AG08396 (cell line): Measurements from ENCODE around the gene LRRC9.
"Not testable (repeated sequence)": the region's sequence is repeated elsewhere in the genome, so short reads cannot be mapped to it uniquely, and the experiment has no call there.

ENCODE experiments used
- DNase-seq: peaks from one replicate; pipeline ENCODE4 v3.0.0; 2012; ENCODE audit warnings: low spot score, mixed read lengths

LRRC9 gene

DNA sequence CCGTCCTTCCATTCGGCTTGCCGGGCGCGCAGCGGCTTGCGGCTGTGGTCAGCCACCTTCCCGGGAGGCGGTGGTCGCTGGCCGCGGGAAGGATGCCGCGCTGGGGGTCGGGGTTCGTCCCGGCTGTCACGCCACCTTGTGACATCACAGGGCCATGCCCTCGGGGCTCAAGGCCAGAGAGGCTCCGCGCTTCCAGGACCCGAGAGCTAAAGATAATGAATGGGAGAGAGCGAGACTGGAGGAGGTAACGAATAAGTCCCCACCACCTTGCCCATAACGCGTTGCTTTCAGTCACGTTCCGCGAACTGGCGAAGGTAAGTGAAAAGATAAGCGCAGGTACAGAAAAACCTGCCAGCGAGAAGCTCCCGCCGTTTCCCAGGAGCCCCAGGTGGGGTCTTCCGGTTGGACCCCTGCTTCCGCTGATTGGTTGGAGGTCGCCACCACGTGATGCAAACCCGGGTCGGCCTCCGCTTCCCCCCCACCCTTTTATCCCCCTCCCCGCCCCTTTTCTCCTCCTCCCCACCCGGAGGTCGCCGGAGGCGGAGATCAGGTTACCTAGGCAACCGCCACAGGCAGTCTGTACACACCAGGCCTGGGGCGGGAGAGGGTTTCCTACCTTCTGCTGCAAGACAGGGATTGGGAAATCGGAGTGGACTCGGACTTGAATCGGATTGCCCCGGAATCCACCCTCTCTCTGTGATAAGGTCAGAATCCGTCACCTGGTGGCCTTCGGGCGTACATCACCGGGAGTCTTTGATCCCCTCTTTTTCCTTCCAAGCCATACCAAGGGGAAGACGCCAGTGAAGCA lies at the start of gene LRRC9:
Gene LRRC9 (plus strand): TSS at position 575 of the 808 bp plus-strand sequence.
- DNase-seq: peak; percentile 12

- DNase-seq: peak; percentile 42
These were observed 49.4 kb upstream of the LRRC9 start, which contains the start of gene RTN1 for GRCh38 chr14:59870277-59871165. TSS of gene RTN1 (minus strand) at chr14:59870776. CDS start at chr14:59870630, 146 bp downstream.

GRCh38 chr14:59871166-59871495 lies 48.8 kb upstream of the LRRC9 start:
- no peak for DNase-seq

DNA sequence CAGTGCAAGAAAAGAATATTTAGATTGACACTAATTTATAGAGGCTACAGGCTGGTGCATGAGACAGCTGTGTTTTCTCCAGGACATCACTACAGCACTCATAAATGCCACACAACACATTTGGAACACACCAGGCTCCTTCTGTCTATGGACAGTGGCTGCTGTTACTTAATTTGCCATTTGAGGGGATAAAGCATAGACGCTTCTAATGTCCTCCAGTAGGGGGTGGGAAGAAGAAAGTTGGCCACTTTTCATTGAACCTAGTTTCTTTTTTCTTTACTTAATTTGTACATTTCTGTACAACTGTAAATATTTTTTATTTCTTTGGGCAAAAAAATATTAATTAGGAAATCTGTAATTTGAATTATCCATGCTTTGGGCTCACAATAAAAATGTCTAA lies 37.0 kb upstream of the LRRC9 start:
- DNase-seq: peak; percentile 16

GRCh38 chr14:59890676-59891075 lies 29.3 kb upstream of the LRRC9 start:
- DNase-seq: no peak

- DNase-seq: no peak
These were observed 24.2 kb upstream of the LRRC9 start for GRCh38 chr14:59895721-59896120.

GRCh38 chr14:59897757-59898383 lies 22.1 kb upstream of the LRRC9 start:
- no peak for DNase-seq

DNA sequence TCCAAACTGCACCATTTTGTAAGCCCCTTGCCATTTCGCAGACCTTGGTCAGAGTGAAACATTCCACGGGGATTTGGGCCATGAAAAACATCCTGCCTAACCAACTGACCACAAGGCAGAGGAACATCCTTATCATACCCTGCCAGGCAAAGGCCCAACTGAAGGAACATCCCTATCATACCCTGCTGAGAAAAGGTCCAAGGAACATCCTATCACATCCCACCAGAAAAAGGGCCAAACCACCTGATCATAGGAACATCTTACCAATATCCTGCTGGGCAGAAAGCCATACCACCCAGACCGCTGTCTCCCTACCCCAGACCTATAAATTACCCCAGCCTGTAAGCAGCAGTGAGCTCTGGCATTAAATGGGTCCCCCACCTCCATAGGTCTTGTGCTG lies 19.4 kb upstream of the LRRC9 start:
- DNase-seq: no peak

DNA sequence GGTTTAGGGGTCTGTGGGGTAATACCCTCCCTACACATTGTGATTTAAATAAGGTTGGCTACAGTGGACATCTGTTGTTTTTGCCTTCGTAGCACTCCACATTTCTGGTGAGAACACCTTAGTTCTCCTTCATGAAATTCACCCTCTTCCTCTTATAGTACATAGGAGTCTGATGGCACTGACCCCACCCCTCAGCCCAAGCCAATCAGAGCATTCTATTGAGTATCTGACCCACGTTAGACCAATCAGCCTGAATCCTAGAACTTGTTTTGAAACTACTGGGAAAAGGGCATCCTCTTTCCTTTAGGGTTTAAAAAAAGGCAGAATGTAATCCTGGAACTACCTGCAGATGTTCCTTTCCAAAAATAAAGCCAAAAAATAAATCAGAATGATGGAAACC lies 15.8 kb upstream of the LRRC9 start:
- no peak for DNase-seq

GRCh38 chr14:59905188-59905587 lies 14.8 kb upstream of the LRRC9 start:
- no peak for DNase-seq

GRCh38 chr14:59912443-59912842 lies 7.5 kb upstream of the LRRC9 start:
- no peak for DNase-seq

DNA sequence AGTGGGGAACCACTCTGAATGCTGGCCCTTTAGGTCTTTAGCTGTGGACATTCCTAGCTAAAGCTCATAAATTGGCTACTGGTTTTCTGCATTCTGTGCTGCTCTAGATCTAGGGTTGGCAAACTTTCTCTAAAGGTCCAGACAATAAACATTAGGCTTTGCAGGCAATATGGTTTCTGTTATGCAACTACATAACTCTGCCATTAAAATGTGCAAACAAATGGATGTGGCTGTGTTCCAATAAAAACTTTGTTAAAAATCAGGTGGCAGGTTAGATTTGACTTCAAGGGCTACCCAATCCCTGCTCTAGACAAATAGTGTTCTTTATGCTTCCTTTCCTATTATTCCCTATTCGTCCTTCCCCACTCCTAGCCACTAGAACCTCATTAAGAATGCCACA lies 6.8 kb upstream of the LRRC9 start:
- DNase-seq: no peak

GRCh38 chr14:59918824-59919569 lies 947 bp upstream of the LRRC9 start:
- DNase-seq: peak; percentile 55

GRCh38 chr14:59920378-59920683 lies 387 bp downstream of the LRRC9 start:
- DNase-seq: no peak

DNA sequence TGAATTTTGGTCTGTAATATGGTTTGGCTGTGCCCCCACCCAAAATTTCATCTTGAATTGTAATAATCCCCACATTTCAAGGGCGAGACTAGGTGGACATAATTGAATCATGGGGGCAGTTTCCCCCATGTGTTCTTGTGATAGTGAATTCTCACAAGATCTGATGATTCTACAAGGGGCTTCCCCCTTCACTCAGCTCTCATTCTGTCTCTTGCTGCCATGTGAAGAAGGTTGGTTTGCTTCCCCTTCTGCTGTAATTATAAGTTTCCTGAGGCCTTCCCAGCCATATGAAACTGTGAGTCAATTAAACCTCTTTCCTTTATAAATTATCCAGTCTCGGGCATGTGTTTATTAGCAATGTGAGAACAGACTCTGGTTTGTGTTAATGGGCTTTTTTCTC lies 5.9 kb downstream of the LRRC9 start:
- DNase-seq: no peak

DNA sequence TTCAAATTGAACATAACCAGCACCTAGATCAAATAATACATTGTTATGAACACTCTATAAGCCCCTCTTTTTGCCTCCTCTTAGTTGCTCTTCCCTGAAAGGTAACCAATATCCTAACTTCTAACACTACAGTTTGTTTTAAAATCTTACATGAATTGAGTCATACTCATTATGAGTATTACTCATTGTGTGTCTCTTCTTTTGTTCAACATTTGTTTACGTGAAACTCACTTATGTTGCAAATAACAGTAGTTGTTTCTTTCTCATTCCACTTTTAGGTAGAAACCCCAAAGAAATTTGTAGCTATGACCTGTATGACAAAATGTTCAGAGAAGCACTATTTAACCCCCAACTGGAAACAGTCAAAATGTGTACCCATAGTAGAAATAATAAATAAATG lies 6.6 kb downstream of the LRRC9 start:
- DNase-seq: no peak

DNA sequence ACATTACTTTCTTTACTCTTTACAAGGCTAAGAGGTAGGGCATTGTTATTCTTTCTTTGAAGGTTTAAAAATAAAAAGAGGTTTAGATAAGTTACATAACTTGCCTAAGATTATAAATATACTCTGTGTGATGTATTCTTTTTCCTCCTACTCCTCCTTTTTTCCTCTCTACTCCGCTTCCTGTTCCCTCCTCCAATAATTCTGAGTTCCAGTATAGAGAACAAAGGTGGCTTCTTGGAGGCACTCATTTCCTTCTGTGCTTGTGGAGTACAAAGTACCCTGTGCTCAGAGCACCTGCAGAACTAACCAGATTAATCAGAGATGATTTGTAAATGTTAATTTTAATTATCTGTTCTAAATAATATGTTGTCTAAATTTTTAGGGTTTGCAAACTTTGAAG lies 11.3 kb downstream of the LRRC9 start:
- no peak for DNase-seq

GRCh38 chr14:59936145-59936544 lies 16.2 kb downstream of the LRRC9 start:
- no peak for DNase-seq

- DNase-seq: no peak
These were observed 19.9 kb downstream of the LRRC9 start for GRCh38 chr14:59939828-59940227.

DNA sequence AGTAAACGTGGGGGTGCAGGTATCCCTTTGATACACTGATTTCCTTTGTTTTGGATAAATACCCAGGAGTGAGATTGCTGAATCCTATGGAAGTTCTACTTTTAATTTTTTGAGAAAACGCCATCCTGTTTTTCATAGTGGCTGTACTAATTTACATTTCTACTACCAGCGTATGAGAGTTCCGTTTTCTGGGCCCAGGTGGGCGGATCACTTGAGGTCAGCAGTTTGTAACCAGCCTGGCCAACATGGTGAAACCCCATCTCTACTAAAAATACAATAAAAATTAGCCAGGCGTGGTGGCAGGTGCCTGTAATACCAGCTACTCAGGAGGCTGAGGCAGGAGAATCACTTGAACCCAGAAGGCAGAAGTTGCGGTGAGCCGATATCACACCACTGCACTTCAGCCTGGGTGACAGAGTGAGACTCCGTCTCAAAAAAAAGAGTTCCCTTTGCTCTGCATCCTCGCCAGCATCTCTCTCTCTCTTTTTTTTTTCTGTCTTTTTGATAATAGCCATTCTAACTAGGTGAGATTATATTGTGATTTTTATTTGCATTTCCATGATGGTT lies 22.4 kb downstream of the LRRC9 start:
- DNase-seq: not testable (repeated sequence)

- DNase-seq: no peak
These were observed 25.0 kb downstream of the LRRC9 start for GRCh38 chr14:59944909-59945308.

DNA sequence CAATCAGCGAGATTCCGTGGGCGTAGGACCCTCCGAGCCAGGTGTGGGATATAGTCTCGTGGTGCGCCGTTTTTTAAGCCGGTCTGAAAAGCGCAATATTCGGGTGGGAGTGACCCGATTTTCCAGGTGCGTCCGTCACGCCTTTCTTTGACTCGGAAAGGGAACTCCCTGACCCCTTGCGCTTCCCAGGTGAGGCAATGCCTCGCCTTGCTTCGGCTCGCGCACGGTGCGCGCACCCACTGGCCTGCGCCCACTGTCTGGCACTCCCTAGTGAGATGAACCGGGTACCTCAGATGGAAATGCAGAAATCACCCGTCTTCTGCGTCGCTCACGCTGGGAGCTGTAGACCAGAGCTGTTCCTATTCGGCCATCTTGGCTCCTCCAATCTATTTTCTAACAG lies 32.2 kb downstream of the LRRC9 start:
- DNase-seq: not testable (repeated sequence)
